DMS53 (cell line): ENCODE results near the gene LRRC4.

ENCODE experiments used
- DNase-seq: peaks from one replicate; lab custom pipeline; 2025; lab: John Stamatoyannopoulos, UW

Gene LRRC4

DNA sequence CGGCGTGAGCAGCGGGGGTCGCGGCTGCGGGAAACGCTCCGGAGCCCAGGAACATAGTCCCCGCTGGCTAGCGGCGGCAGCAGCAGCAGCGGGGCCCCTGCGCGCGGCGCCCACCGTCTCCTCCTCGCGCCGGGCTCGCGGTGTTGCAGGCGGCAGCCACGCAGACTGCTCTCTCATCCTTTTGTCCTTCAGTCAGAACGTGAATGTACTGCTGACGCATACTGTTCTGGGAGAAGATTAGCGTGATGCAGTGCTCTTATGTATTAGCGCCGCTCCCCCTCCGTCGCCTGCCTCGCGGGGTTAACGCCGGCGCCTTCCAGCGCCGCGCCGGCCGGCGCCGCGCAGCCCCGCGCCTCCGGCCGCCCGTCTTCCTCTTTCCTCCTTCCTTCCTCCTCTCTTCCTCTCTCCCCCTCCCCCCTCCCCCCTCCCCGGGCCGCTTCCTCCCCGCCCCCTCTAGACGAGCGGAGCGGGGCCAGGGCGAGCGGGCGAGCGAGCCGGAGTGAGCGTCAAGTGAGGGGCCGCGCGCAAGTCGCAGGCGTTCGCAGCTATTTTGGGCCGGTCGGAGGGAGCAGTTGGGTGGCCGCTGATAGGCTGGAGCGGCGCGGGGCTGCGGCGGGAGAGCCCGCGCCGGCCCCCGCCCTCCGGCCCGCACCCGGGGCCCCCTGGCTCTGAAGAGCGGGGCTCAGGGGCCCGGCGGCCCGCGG, 816 bp upstream of the LRRC4 start:
- no peak for DNase-seq

DNA sequence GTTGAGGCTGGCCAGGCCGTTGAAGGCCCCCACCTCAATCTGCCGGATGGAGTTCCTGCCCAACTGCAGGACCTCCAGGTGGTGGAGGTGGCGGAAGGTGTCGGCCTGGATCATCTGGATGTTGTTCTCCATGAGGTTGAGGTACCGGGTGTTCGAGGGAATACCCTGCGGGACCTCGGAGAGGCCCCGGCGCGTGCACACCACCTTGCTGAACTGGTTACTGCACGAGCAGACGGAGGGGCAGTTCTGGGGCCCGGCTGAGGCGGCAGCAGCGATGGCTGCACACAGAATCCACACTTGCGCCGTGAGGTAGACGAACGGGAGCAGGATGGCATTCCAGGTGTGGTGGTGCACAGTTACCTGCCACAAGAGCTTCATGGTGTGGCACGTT, 979 bp downstream of the LRRC4 start:
- no peak for DNase-seq

DNA sequence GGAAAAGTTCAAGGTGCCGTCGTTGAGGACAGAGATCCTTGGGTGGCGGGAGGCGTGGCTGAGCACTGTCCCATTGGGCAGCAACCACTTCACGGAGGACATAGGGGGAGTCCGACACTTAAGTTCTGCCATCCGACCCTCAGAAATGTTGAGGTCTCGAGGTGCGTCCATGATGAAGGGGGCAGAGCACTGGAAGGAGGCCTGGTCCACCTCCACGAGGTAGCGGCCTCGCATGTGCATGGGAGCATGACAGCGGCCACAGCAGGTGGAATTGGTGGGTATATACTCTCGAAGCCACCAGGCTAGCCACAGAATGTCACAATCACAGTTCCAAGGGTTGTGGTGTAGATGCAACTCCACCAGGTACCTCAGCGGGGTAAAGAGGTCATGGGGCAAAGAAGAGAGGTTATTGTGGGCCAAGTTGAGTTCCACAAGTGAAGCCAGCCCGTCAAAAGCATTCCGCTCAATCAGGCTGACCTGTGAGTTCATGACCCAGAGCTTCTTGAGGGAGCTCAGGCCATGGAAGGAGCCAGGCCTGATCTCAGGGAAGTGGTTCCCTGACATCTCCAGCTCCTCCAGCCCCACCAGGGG, 1.7 kb downstream of the LRRC4 start:
- DNase-seq = no peak

- no peak for DNase-seq
These were observed 3.7 kb downstream of the LRRC4 start for GRCh38 chr7:128027485-128027980.

- no peak for DNase-seq
These were observed 4.7 kb downstream of the LRRC4 start for GRCh38 chr7:128026551-128026950.

DNA sequence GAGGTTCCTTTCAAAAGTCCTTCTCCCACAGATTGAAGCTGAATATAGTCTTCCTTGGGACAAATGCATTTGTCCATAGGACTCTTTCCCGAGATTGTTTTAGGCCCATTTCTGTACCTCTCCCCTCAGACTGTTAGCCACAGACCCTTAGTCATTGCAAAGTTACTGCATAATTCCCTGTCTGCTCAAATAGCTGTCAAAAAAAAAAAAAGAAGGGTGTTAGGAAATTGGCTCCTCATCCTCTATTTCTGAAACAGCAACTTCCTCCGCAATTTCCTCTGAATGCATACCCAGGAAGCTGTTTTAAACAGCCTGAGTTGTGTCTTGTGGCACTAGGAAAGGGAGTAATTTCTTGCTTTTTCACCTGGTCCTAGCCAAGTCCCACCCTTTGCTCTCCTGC, 5.4 kb downstream of the LRRC4 start:
- DNase-seq = no peak

DNA sequence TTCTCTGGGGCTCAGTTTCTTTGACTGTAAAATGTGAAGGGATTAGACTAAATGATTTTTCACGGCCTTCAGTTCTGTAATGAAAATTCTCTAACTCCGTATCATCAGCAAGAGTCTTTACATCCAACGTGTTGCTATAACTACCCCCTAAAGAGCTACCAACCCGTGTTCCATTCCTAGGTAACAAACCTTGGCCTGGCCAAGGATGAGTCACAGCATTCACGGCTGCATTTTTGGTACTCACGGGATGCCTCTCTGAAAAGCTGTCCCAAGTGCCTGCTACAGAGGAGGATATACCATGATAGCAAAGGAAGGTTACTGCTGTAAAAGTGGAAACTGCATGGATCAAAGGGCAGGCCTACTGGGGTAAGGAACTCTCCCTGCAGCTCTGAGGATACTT, 5.9 kb downstream of the LRRC4 start:
- DNase-seq = no peak

DNA sequence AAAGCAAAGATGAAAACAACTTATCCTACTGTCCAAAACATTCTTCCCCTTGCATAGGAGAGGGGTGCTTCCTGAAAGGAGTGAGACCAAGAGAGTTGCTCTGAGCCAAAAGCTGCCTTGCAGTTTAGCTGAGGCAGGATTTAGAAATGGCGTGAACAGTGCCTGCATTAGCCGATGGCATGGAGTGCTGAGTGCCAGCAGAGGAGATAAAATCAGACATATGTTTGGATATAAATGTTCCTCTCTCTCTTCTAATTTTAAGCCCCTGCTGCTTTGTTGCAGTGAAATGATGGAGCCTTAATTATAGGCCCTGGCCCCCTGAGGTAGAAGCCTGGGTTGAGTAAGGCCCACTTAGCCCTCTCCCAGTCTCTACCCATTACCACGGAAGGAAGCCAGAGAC, 7.1 kb downstream of the LRRC4 start:
- no peak for DNase-seq

DNA sequence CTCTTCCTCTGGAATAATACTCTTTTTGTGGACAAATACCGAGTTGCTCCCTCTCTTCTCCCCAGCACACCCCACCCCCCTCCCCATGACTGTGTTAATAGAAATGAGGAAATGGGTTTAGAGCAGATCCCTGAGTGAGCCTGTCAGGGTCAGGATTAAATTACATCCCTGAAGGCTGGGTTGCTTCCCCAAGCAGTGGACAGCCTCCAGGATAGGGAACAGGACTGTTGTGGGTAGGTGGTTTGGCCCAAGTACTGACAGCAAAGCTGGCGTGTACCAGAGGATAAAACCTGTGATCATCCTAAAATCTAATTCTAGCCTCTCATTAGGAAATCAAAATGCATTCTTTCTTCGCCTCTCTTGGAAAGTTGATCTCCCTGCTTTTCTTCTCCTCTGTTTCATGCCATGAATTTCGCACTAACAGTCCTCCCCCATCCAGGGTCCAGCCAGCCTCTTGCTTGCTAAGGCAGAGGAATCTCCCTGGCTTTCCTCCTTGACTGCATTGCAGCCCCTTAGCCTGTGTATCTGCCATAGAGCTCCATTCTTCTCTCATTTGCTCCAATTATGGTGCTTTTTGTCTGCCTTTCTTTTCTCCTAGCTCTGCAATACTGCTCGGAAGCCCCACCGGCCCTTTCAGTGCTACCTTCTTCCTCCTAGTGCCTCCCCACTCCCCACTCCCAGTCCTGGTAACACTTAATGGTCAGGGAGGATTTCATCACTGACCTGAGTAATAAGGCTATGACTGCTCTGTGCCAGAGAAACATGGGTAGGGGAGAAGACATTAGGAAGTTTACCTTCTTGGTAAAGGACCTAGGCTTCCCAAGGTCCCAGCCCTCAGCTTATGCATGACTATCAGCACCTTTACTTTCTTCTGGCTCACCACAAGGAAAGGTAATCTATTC, 8.4 kb downstream of the LRRC4 start:
- no peak for DNase-seq

GRCh38 chr7:128021366-128021765, 9.9 kb downstream of the LRRC4 start:
- no peak for DNase-seq

DNA sequence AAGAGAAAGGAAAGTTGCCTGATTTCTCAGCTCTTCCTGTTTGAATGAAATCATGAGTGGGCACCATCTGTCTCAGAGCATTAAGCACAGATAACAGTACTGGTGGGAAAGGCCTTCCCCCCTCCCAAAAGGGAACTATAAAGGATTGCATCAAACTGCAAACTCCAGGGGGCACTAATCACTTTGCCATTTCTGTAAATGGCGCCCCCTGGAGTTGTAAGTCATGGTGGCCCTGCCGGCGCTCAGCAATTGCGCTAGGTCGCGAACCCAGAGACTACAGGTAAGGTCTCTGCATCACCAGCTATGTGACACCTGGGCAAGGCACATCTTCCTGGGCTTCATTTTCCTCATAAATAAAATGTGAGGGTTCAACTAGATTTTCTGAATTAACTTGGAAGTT, 11.1 kb downstream of the LRRC4 start:
- peak; percentile 57 for DNase-seq

DNA sequence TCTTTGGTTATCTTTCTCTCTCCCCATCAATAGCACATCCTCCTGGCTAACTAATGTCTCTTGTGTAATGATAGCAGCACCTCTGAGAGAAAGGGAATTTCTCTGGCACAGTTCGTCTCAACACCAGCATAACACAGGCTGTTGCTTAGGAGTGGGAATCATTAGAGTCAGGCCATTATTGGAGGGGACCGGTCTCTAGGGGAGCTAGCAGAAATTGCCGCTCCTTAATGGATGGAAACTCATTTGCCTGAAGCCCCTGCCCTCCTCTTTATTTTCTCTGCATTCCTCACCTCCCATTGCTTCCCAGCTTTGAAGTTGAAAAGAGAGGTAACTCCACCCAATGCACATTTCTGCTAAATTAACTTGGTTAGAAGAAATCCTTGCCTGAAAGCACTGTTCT, 11.9 kb downstream of the LRRC4 start:
- DNase-seq = no peak

GRCh38 chr7:128017862-128018845, 13.1 kb downstream of the LRRC4 start:
- peak; percentile 35 for DNase-seq

DNA sequence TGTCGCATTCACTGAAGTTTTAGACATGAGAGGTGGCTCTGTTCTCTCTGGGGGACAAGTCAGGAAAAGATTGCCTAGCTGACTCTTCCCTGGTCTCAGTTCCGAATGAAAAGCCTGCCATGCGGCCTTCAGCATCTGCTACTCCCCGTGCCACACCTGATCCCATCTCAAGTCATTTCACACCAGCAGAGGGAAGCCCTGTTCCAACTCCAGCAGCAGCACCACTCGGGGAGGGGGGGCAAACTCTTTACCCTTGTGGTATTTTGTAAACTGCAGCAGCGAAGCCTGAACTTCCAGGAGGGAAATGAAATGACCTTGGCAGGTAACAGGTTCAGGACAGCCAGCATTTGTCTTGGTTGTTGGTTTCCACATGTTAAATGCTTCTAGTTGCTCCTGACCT, 13.8 kb downstream of the LRRC4 start:
- no peak for DNase-seq

DNA sequence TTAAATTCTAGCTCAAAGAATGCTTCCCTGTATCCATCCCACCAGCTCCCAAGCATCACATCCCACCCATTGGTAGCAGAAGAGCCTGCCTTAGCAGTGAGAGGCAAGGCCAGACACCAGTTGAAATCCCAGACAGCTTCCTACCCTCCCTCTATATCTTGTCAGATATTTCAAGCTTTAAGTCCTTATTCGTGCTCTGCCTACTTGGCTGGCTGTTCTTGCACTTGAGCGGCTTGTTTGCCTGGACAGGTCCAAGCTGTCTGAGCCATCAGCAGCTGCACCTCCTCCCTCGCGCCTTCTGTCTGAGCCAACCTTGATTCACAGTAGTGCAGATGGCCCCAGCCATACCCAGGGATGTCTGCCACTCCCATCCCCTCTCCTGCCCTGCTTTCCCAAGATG, 16.4 kb downstream of the LRRC4 start:
- peak; percentile 17 for DNase-seq

- no peak for DNase-seq
These were observed 20.0 kb downstream of the LRRC4 start for GRCh38 chr7:128011131-128011661.

- DNase-seq = no peak
These were observed 20.7 kb downstream of the LRRC4 start for GRCh38 chr7:128010391-128011127.

DNA sequence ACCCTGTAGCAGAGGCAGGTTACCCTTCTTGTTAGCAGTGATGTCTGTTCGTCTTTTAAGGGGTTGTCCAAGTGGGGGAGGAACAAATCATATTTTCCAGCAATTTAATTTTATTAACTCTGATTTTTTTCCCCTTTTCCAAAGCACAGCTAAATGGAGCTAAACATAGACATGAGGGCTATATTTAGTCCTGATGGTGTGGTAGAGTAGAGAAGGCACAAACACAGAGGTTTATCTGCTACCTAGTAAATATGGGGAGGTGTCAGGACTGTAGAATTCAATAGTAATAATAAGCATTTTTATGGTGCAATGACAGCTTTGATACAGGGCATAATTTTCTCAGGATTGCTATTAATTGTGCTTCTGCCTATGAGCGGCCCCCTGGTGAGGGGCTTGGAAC, 22.5 kb downstream of the LRRC4 start:
- DNase-seq = no peak

DNA sequence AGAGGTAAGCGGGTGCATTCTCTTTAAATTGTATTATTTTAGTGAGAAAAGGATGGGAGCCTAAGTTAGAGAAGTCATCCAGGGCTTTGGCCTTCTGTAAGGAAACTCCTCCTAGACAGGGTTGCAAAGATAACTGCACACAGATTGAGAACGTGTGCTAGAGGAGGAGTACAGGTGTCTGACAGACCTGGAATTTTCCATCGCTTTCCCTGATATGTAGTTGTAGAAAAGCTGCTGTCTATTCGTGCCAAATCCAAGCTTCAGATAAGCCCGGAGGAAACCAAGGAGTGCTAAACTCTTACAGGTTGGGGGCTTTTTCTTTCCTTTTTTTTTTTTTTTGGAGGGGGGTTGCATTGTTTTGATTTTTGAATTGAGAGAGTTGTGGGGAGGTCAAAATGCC, 23.1 kb downstream of the LRRC4 start:
- DNase-seq = no peak

DNA sequence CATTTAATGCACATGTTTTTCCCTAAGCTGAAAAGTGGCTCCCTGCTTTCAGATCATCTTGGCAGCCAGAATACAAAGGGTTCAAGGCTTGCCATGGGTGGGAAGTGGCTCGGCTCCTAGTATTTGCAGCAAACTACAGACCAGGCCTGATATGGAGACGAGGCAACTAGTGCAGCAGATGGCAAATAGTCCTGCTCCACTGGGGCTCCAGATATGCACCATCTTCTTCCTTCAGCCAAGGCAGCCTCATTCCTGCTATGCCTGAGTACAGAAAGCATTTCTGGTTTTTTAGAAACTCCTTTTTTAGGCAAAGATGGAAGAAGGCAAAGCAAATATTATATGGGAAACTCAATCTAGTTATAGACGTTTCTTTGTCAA, 23.9 kb downstream of the LRRC4 start:
- no peak for DNase-seq
